Measurements from ENCODE around the gene ETNK1.

GRCh38 chr12:22691319-22691718, 66.3 kb downstream of the ETNK1 start:
- no peak for TF ChIP-seq EZH2 (IDR thresholded peaks at IDR 0.05; ENCODE audit: borderline replicate concordance)
- TF ChIP-seq CTCF (IDR thresholded peaks at IDR 0.05; ENCODE audit: poor library complexity) = no peak
- TF ChIP-seq EZH2phosphoT487 (IDR thresholded peaks at IDR 0.05; ENCODE audit: low read depth, severe bottlenecking, unreplicated experiment) = no peak
